CD14-positive monocyte (primary cell): ENCODE measurements around the gene KLHL7. TPM values are rescaled to one million over a fixed set of nuclear protein-coding genes. Genes with fewer than 3 reads are reported as not detected.

Source experiments
- DNase-seq, 3 donors: peaks; one replicate each; pipeline ENCODE4 v3.0.0-alpha.2; 2011 to 2022
- H2AFZ ChIP-seq: 2 replicates; pipeline ENCODE4 v1.6.0; 2012; ENCODE audit warnings: mild to moderate bottlenecking, low read depth, low read length, inconsistent platforms; ENCODE audit not compliant: insufficient read depth, poor library complexity, severe bottlenecking
- H3K27ac ChIP-seq, 2 donors: 1 replicate in 1 of 2; 2 replicates in 1 of 2; pipeline ENCODE4 v1.5.1; 2012 to 2013; ENCODE audit warnings: low read length in 2 of 2, control low read depth in 1 of 2, inconsistent platforms in 1 of 2, low read depth in 1 of 2, mild to moderate bottlenecking in 1 of 2
- H3K27me3 ChIP-seq, 2 donors: one replicate each; pipeline versions ENCODE4 v1.6.0 to v1.6.1; 2011 to 2013; ENCODE audit warnings: low read length in 2 of 2; ENCODE audit not compliant: control insufficient read depth in 2 of 2, insufficient read depth in 2 of 2
- H3K36me3 ChIP-seq, 2 donors: replicated peaks in 1 of 2; 1 replicate in 1 of 2; 2 replicates in 1 of 2; pipeline versions ENCODE4 v1.5.1 to v1.6.1; 2012 to 2013; ENCODE audit warnings: low read length in 2 of 2, control low read depth in 1 of 2, inconsistent platforms in 1 of 2, mild to moderate bottlenecking in 1 of 2; ENCODE audit not compliant: insufficient read depth in 2 of 2, control insufficient read depth in 1 of 2
- H3K4me1 ChIP-seq, 2 donors: 1 replicate in 1 of 2; 2 replicates in 1 of 2; pipeline versions ENCODE4 v1.5.1 to v1.6.1; 2012 to 2013; ENCODE audit warnings: low read length in 2 of 2, control low read depth in 1 of 2, inconsistent platforms in 1 of 2, mild to moderate bottlenecking in 1 of 2, moderate library complexity in 1 of 2; ENCODE audit not compliant: insufficient read depth in 2 of 2, control insufficient read depth in 1 of 2
- H3K4me2 ChIP-seq: replicated peaks from 2 replicates; pipeline ENCODE3; 2012; ENCODE audit warnings: low read length, moderate library complexity, mild to moderate bottlenecking; ENCODE audit not compliant: poor library complexity, severe bottlenecking; ENCODE audit errors: extremely low read depth
- H3K4me3 ChIP-seq, 3 experiments: fragments of 200-600 bp in 1 of 3; sonication (generic) in 1 of 3; replicated peaks in 1 of 3; 1 replicate in 2 of 3; 2 replicates in 1 of 3; pipeline ENCODE4 v1.5.1; 2011 to 2013; ENCODE audit warnings: low read length in 3 of 3, mild to moderate bottlenecking in 3 of 3, control low read depth in 2 of 3, low read depth in 2 of 3, inconsistent platforms in 1 of 3, moderate library complexity in 1 of 3
- H3K79me2 ChIP-seq: 2 replicates; pipeline ENCODE4 v1.6.0; 2012; ENCODE audit warnings: mild to moderate bottlenecking, control low read depth, inconsistent platforms, low read length, moderate library complexity; ENCODE audit not compliant: insufficient read depth
- H3K9ac ChIP-seq: 2 replicates; pipeline ENCODE4 v1.6.0; 2017; ENCODE audit warnings: low read length, mild to moderate bottlenecking; ENCODE audit not compliant: insufficient read depth, poor library complexity, severe bottlenecking
- H3K9me3 ChIP-seq, 2 donors: replicated peaks in 1 of 2; 1 replicate in 1 of 2; 2 replicates in 1 of 2; pipeline versions ENCODE4 v1.5.1 to v1.6.1; 2012 to 2013; ENCODE audit warnings: low read length in 2 of 2, control low read depth in 1 of 2; ENCODE audit not compliant: control insufficient read depth in 1 of 2, insufficient read depth in 1 of 2
- H4K20me1 ChIP-seq: 2 replicates; pipeline ENCODE4 v1.6.0; 2012; ENCODE audit warnings: mild to moderate bottlenecking, low read length, control low read depth, moderate library complexity; ENCODE audit not compliant: insufficient read depth
- H3K27ac Mint-ChIP-seq, 7 donors: one replicate each; pipeline ENCODE4 v1.8.0; 2020; ENCODE audit warnings: mild to moderate bottlenecking in 7 of 7, mixed read lengths in 7 of 7, moderate library complexity in 6 of 7, inconsistent platforms in 2 of 7
- H3K27me3 Mint-ChIP-seq, 3 donors: one replicate each; pipeline ENCODE4 v1.8.0; 2021 to 2022; ENCODE audit warnings: low read depth in 3 of 3, mild to moderate bottlenecking in 3 of 3, mixed read lengths in 3 of 3, moderate library complexity in 3 of 3, inconsistent platforms in 1 of 3
- H3K36me3 Mint-ChIP-seq, 2 donors: one replicate each; pipeline ENCODE4 v1.8.0; 2020; ENCODE audit warnings: mixed read lengths in 2 of 2, inconsistent platforms in 1 of 2, mild to moderate bottlenecking in 1 of 2
- H3K4me1 Mint-ChIP-seq: one replicate; pipeline ENCODE4 v1.8.0; 2020; ENCODE audit warnings: mild to moderate bottlenecking, mixed read lengths
- H3K4me3 Mint-ChIP-seq, 2 donors: one replicate each; pipeline ENCODE4 v1.8.0; 2020; ENCODE audit warnings: mild to moderate bottlenecking in 2 of 2, mixed read lengths in 2 of 2, moderate library complexity in 1 of 2
- H3K9me3 Mint-ChIP-seq, 7 donors: one replicate each; pipeline ENCODE4 v1.8.0; 2020 to 2022; ENCODE audit warnings: mixed read lengths in 7 of 7, mild to moderate bottlenecking in 6 of 7, moderate library complexity in 6 of 7, inconsistent platforms in 2 of 7
- CTCF ChIP-seq: fragments of 200-600 bp; IDR thresholded peaks from one replicate; pipeline ENCODE4 v1.8.0; 2022; ENCODE audit warnings: antibody characterized with exemption, mild to moderate bottlenecking
- WGBS: methylation state at CpG from one replicate; pipeline ENCODE4 v1.1.5; 2013; ENCODE audit warnings: missing lambda C conversion rate; ENCODE audit not compliant: insufficient coverage; 5-methylcytosine and 5-hydroxymethylcytosine counted together
- intact Hi-C, 2 donors: fragments of 100-400 bp; cut with micrococcal nuclease; formaldehyde crosslinking; loops; one replicate each; pipeline versions ENCODE4 v1.15.0 to v1.15.1; 2023
- polyA plus RNA-seq, 3 donors: library from polyadenylated mRNA; depleted of rRNA in 1 of 3; unstranded in 2 of 3; stranded (reverse) in 1 of 3; fragments of 300-500 nt in 2 of 3; fragments of >200 nt in 1 of 3; fragmentation: Illumina TruSeq in 2 of 3; gene quantifications; 1 replicate in 2 of 3; 2 replicates in 1 of 3; pipeline ENCODE4 v1.2.3, GENCODE V29; 2012 to 2021

The KLHL7 gene
- polyA plus RNA-seq, 3 donors, result 15.5 to 21.0 (median 17.4) TPM

- Histone ChIP-seq H3K9ac (no peak overlapping the region), H3K9me3 (no peaks in the 10 kb centered on the region), H3K27me3 (no peaks in the 10 kb centered on the region), H3K36me3 (no peaks in the 10 kb centered on the region), H3K79me2 (no peaks in the 10 kb centered on the region), H3K4me1 (no peaks in the 10 kb centered on the region), H3K27ac (no peak overlapping the region), H2AFZ (no peak overlapping the region), H3K4me3 (no peak overlapping the region), H3K4me2 (no peak overlapping the region), H4K20me1 (no peaks in the 10 kb centered on the region)
- Mint-ChIP-seq H3K27me3 (peaks cover 0 to 1% (median 0%) of the 10 kb centered on the region in 3 donors), H3K4me3 (no peak overlapping the region), H3K36me3 (no peaks in the 10 kb centered on the region), H3K9me3 (no peaks in the 10 kb centered on the region), H3K4me1 (no peaks in the 10 kb centered on the region), H3K27ac (no peak overlapping the region)
- no peak for TF ChIP-seq CTCF
- DNase-seq, result no peak
- WGBS, result 100% methylated on average over 1 of the region's 1 CpG
- intact Hi-C loops, result no loop called here
Measured at GRCh38 chr7:23065974-23066373, 39.6 kb upstream of the KLHL7 start.

GRCh38 chr7:23067271-23067670 lies 38.3 kb upstream of the KLHL7 start:
- no peak overlapping the region for H3K27ac ChIP-seq
- H3K27ac Mint-ChIP-seq, result no peak overlapping the region
- no peaks in the 10 kb centered on the region for H3K9me3 ChIP-seq
- no peaks in the 10 kb centered on the region for H3K9me3 Mint-ChIP-seq
- no peak for TF ChIP-seq CTCF
- H3K4me2 ChIP-seq, result no peak overlapping the region
- H3K27me3 ChIP-seq, result no peaks in the 10 kb centered on the region
- H3K4me3 ChIP-seq, result no peak overlapping the region
- H3K36me3 ChIP-seq, result no peaks in the 10 kb centered on the region
- H2AFZ ChIP-seq, result no peak overlapping the region
- H3K4me1 ChIP-seq, result no peaks in the 10 kb centered on the region
- WGBS, result 100% methylated on average over 1 of the region's 1 CpG
- no peaks in the 10 kb centered on the region for H4K20me1 ChIP-seq
- H3K27me3 Mint-ChIP-seq, result peaks cover 0 to 1% (median 0%) of the 10 kb centered on the region in 3 donors
- DNase-seq, result no peak
- no peak overlapping the region for H3K9ac ChIP-seq
- H3K4me3 Mint-ChIP-seq, result no peak overlapping the region
- intact Hi-C loops, result no loop called here
- H3K4me1 Mint-ChIP-seq, result no peaks in the 10 kb centered on the region
- no peaks in the 10 kb centered on the region for H3K36me3 Mint-ChIP-seq
- no peaks in the 10 kb centered on the region for H3K79me2 ChIP-seq
